Measurements from ENCODE around the gene RAB30. TPM values are rescaled to one million over a fixed set of nuclear protein-coding genes. Genes with fewer than 3 reads are reported as not detected.

RAB30 gene
- total and polyA plus RNA-seq, 2 donors from 2014 or later, result 3.1 to 15.2 TPM

DNA sequence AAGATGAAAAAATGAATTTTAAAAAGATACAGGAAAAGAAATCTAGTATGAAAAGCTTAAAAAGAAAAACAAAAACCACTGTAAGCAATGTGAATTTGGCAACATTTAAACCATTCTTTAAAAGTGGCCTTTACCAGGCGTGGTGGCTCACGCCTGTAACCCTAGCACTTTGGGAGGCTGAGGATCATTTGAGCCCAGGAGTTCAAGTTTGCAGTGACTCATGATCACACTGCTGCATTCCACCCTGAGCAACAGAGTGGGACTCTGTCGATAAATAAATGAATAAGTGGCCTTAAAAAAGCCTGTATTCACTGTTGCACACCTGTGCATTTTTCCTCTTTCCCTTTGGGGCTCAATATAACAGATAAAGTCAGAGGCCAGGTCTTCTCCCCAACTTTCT is 69.2 kb downstream of the RAB30 start:
- no peak for FAIRE-seq
- TF ChIP-seq CTCF (IDR thresholded peaks at IDR 0.05; ENCODE audit: borderline replicate concordance, extremely low read depth, insufficient read depth), result no peak
- Histone ChIP-seq H3K9me3 (ENCODE audit: control insufficient read depth in 2 of 3, insufficient read depth in 1 of 3, low read length in 3 of 3) (no peaks in the 10 kb centered on the region), H3K9ac (ENCODE audit: low read length in 3 of 3) (no peak overlapping the region), H3K36me3 (ENCODE audit: control insufficient read depth in 2 of 3, insufficient read depth in 3 of 3, low read length in 3 of 3) (no peaks in the 10 kb centered on the region), H3K27ac (ENCODE audit: low read depth in 2 of 2, low read length in 2 of 2) (no peak overlapping the region), H3K4me3 (ENCODE audit: low read length in 3 of 3) (no peak overlapping the region), H3K27me3 (ENCODE audit: control insufficient read depth, insufficient read depth, low read length) (no peaks in the 10 kb centered on the region), H3K4me1 (ENCODE audit: control insufficient read depth in 2 of 3, insufficient read depth in 2 of 3, low read depth in 1 of 3, low read length in 3 of 3) (peaks cover 0 to 4% (median 1%) of the 10 kb centered on the region in 3 donors)
- intact Hi-C loops (cut with DNase I), result no loop called here
- no peak for DNase-seq

- Histone ChIP-seq H3K27ac (ENCODE audit: low read depth in 2 of 2, low read length in 2 of 2) (no peak overlapping the region), H3K9ac (ENCODE audit: low read length in 3 of 3) (no peak overlapping the region), H3K4me1 (ENCODE audit: control insufficient read depth in 2 of 3, insufficient read depth in 2 of 3, low read depth in 1 of 3, low read length in 3 of 3) (peaks cover 0 to 3% (median 0%) of the 10 kb centered on the region in 3 donors), H3K36me3 (ENCODE audit: control insufficient read depth in 2 of 3, insufficient read depth in 3 of 3, low read length in 3 of 3) (no peaks in the 10 kb centered on the region), H3K4me3 (ENCODE audit: low read length in 3 of 3) (no peak overlapping the region), H3K9me3 (ENCODE audit: control insufficient read depth in 2 of 3, insufficient read depth in 1 of 3, low read length in 3 of 3) (no peaks in the 10 kb centered on the region), H3K27me3 (ENCODE audit: control insufficient read depth, insufficient read depth, low read length) (no peaks in the 10 kb centered on the region)
- FAIRE-seq (no peak), DNase-seq (no peak)
- intact Hi-C loops (cut with DNase I), result no loop called here
- TF ChIP-seq CTCF (IDR thresholded peaks at IDR 0.05; ENCODE audit: borderline replicate concordance, extremely low read depth, insufficient read depth), result no peak
These were observed 69.6 kb downstream of the RAB30 start for GRCh38 chr11:83002053-83002452.

GRCh38 chr11:83000381-83000780 is 71.3 kb downstream of the RAB30 start:
- Histone ChIP-seq H3K4me1 (ENCODE audit: control insufficient read depth in 2 of 3, insufficient read depth in 2 of 3, low read depth in 1 of 3, low read length in 3 of 3) (peaks cover 0 to 3% (median 0%) of the 10 kb centered on the region in 3 donors), H3K36me3 (ENCODE audit: control insufficient read depth in 2 of 3, insufficient read depth in 3 of 3, low read length in 3 of 3) (no peaks in the 10 kb centered on the region), H3K9ac (ENCODE audit: low read length in 3 of 3) (no peak overlapping the region), H3K27ac (ENCODE audit: low read depth in 2 of 2, low read length in 2 of 2) (no peak overlapping the region), H3K4me3 (ENCODE audit: low read length in 3 of 3) (no peak overlapping the region), H3K27me3 (ENCODE audit: control insufficient read depth, insufficient read depth, low read length) (no peaks in the 10 kb centered on the region), H3K9me3 (ENCODE audit: control insufficient read depth in 2 of 3, insufficient read depth in 1 of 3, low read length in 3 of 3) (no peaks in the 10 kb centered on the region)
- DNase-seq, result no peak
- intact Hi-C loops (cut with DNase I), result no loop called here
- no peak for FAIRE-seq
- TF ChIP-seq CTCF (IDR thresholded peaks at IDR 0.05; ENCODE audit: borderline replicate concordance, extremely low read depth, insufficient read depth), result no peak

GRCh38 chr11:82999232-82999631 is 72.5 kb downstream of the RAB30 start:
- no peak overlapping the region for H3K4me3 ChIP-seq (ENCODE audit: low read length in 3 of 3)
- H3K36me3 ChIP-seq (ENCODE audit: control insufficient read depth in 2 of 3, insufficient read depth in 3 of 3, low read length in 3 of 3), result no peaks in the 10 kb centered on the region
- intact Hi-C loops (cut with DNase I), result no loop called here
- FAIRE-seq (no peak), DNase-seq (no peak)
- H3K9ac ChIP-seq (ENCODE audit: low read length in 3 of 3), result no peak overlapping the region
- H3K27ac ChIP-seq (ENCODE audit: low read depth in 2 of 2, low read length in 2 of 2), result no peak overlapping the region
- no peaks in the 10 kb centered on the region for H3K4me1 ChIP-seq (ENCODE audit: control insufficient read depth in 2 of 3, insufficient read depth in 2 of 3, low read depth in 1 of 3, low read length in 3 of 3)
- no peak for TF ChIP-seq CTCF (IDR thresholded peaks at IDR 0.05; ENCODE audit: borderline replicate concordance, extremely low read depth, insufficient read depth)
- H3K9me3 ChIP-seq (ENCODE audit: control insufficient read depth in 2 of 3, insufficient read depth in 1 of 3, low read length in 3 of 3), result no peaks in the 10 kb centered on the region
- H3K27me3 ChIP-seq (ENCODE audit: control insufficient read depth, insufficient read depth, low read length), result no peaks in the 10 kb centered on the region

Measured in kidney (tissue), 14 donors.